NT2/D1 (cell line): Measurements from ENCODE around the gene RHOBTB1.

Experiments
- YY1 ChIP-seq: IDR thresholded peaks from 2 replicates; pipeline ENCODE4 v1.6.1; 2011; ENCODE audit not compliant: insufficient read length, insufficient read depth
- ZNF274 ChIP-seq: IDR thresholded peaks from 2 replicates; pipeline ENCODE4 v1.6.1; 2011; ENCODE audit warnings: mild to moderate bottlenecking, low read depth, low read length

DNA sequence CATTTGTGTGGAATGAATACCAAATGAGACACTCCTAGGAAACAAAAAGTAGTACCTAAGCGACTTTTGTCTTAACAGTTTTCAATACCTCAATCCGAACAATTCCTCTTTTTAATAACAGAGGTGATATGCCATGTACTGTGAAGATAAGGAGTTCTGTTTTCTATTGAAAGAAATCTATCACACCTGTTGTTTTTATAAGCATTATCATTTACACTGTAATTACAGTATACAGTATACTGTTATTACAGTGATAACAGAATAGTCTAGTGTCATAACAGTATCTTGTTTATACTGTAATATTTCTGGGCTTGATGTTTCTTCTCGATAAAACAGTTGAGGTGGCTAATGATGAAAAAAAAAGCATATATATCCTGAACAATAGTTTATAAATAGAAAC lies 9.4 kb upstream of the RHOBTB1 start:
- TF ChIP-seq ZNF274 (no peak), YY1 (no peak)
